Measurements from ENCODE around the gene PPIC. TPM values are rescaled to one million over a fixed set of nuclear protein-coding genes. Genes with fewer than 3 reads are reported as not detected.

Gene PPIC
- total RNA-seq, 2 donors from 2014 or later = not detected

- Mint-ChIP-seq H3K27ac (no peak overlapping the region), H3K4me1 (ENCODE audit: low read depth in 2 of 2) (peaks cover 8 to 10% of the 10 kb centered on the region in 2 donors), H3K36me3 (peaks cover 3% of the 10 kb centered on the region), H3K9me3 (no peaks in the 10 kb centered on the region), H3K27me3 (peaks cover 31 to 64% of the 10 kb centered on the region in 2 donors), H3K4me3 (no peak overlapping the region)
- ATAC-seq (peak in 1 of 2 donors; percentile 32), DNase-seq (ENCODE audit: low spot score) (no peak)
Measured at GRCh38 chr5:123039673-123040072, 3.1 kb upstream of the PPIC start.

- H3K27me3 Mint-ChIP-seq = peaks cover 42 to 72% of the 10 kb centered on the region in 2 donors
- no peak overlapping the region for H3K27ac Mint-ChIP-seq
- no peaks in the 10 kb centered on the region for H3K9me3 Mint-ChIP-seq
- no peak for DNase-seq (ENCODE audit: low spot score)
- no peak overlapping the region for H3K4me3 Mint-ChIP-seq
- H3K36me3 Mint-ChIP-seq = peaks cover 4% of the 10 kb centered on the region
- ATAC-seq = no peak
- H3K4me1 Mint-ChIP-seq (ENCODE audit: low read depth in 2 of 2) = peaks cover 8 to 11% of the 10 kb centered on the region in 2 donors
Measured at GRCh38 chr5:123037104-123037418, 536 bp upstream of the PPIC start.

- peaks cover 50 to 71% of the 10 kb centered on the region in 2 donors for H3K27me3 Mint-ChIP-seq
- peaks cover 4% of the 10 kb centered on the region for H3K36me3 Mint-ChIP-seq
- H3K4me1 Mint-ChIP-seq (ENCODE audit: low read depth in 2 of 2) = peaks cover 8 to 11% of the 10 kb centered on the region in 2 donors
- peak; percentile 28 to 29 for ATAC-seq
- no peaks in the 10 kb centered on the region for H3K9me3 Mint-ChIP-seq
- no peak overlapping the region for H3K4me3 Mint-ChIP-seq
- no peak for DNase-seq (ENCODE audit: low spot score)
- H3K27ac Mint-ChIP-seq = no peak overlapping the region
Measured at GRCh38 chr5:123035918-123036390, 571 bp downstream of the PPIC start.

GRCh38 chr5:123035360-123035917, 1.1 kb downstream of the PPIC start:
- ATAC-seq (no peak), DNase-seq (ENCODE audit: low spot score) (no peak)
- Mint-ChIP-seq H3K4me3 (peak overlapping the region; percentile 45), H3K27me3 (peaks cover 51 to 71% of the 10 kb centered on the region in 2 donors), H3K4me1 (ENCODE audit: low read depth in 2 of 2) (peaks cover 8 to 11% of the 10 kb centered on the region in 2 donors), H3K27ac (no peak overlapping the region), H3K9me3 (no peaks in the 10 kb centered on the region), H3K36me3 (peaks cover 4% of the 10 kb centered on the region)

- Mint-ChIP-seq H3K4me3 (no peak overlapping the region), H3K27me3 (peaks cover 43 to 65% of the 10 kb centered on the region in 2 donors), H3K9me3 (no peaks in the 10 kb centered on the region), H3K4me1 (ENCODE audit: low read depth in 2 of 2) (peaks cover 8 to 11% of the 10 kb centered on the region in 2 donors), H3K36me3 (peaks cover 4% of the 10 kb centered on the region), H3K27ac (no peak overlapping the region)
- ATAC-seq = no peak
- no peak for DNase-seq (ENCODE audit: low spot score)
Measured at GRCh38 chr5:123033157-123033671, 3.3 kb downstream of the PPIC start.

- Mint-ChIP-seq H3K27ac (no peak overlapping the region), H3K27me3 (peaks cover 22 to 35% of the 10 kb centered on the region in 2 donors), H3K36me3 (no peaks in the 10 kb centered on the region), H3K9me3 (peaks cover 3% of the 10 kb centered on the region), H3K4me3 (no peak overlapping the region), H3K4me1 (ENCODE audit: low read depth in 2 of 2) (no peaks in the 10 kb centered on the region)
- no peak for DNase-seq (ENCODE audit: low spot score)
- ATAC-seq = no peak
Measured at GRCh38 chr5:123028222-123028621, 8.3 kb downstream of the PPIC start.

- Mint-ChIP-seq H3K4me3 (no peak overlapping the region), H3K9me3 (peaks cover 5% of the 10 kb centered on the region), H3K4me1 (ENCODE audit: low read depth in 2 of 2) (no peaks in the 10 kb centered on the region), H3K27ac (no peak overlapping the region), H3K36me3 (no peaks in the 10 kb centered on the region), H3K27me3 (peaks cover 3 to 12% of the 10 kb centered on the region in 2 donors)
- ATAC-seq (no peak), DNase-seq (ENCODE audit: low spot score) (no peak)
Measured at GRCh38 chr5:123014689-123015088, 21.8 kb downstream of the PPIC start.

- no peaks in the 10 kb centered on the region for H3K36me3 Mint-ChIP-seq
- H3K27me3 Mint-ChIP-seq = peaks cover 3 to 12% of the 10 kb centered on the region in 2 donors
- H3K27ac Mint-ChIP-seq = no peak overlapping the region
- H3K4me3 Mint-ChIP-seq = no peak overlapping the region
- peaks cover 5% of the 10 kb centered on the region for H3K9me3 Mint-ChIP-seq
- no peaks in the 10 kb centered on the region for H3K4me1 Mint-ChIP-seq (ENCODE audit: low read depth in 2 of 2)
- DNase-seq (ENCODE audit: low spot score) (no peak), ATAC-seq (no peak)
Measured at GRCh38 chr5:123012321-123012720, 24.2 kb downstream of the PPIC start.

- H3K9me3 Mint-ChIP-seq = no peaks in the 10 kb centered on the region
- H3K27me3 Mint-ChIP-seq = no peaks in the 10 kb centered on the region
- H3K36me3 Mint-ChIP-seq = no peaks in the 10 kb centered on the region
- H3K4me1 Mint-ChIP-seq (ENCODE audit: low read depth in 2 of 2) = no peaks in the 10 kb centered on the region
- ATAC-seq = no peak
- DNase-seq (ENCODE audit: low spot score) = no peak
- no peak overlapping the region for H3K27ac Mint-ChIP-seq
- no peak overlapping the region for H3K4me3 Mint-ChIP-seq
Measured at GRCh38 chr5:123007754-123008153, 28.8 kb downstream of the PPIC start.

- Mint-ChIP-seq H3K9me3 (no peaks in the 10 kb centered on the region), H3K27ac (no peak overlapping the region), H3K4me1 (ENCODE audit: low read depth in 2 of 2) (no peaks in the 10 kb centered on the region), H3K4me3 (no peak overlapping the region), H3K27me3 (no peaks in the 10 kb centered on the region), H3K36me3 (no peaks in the 10 kb centered on the region)
- no peak for ATAC-seq
- no peak for DNase-seq (ENCODE audit: low spot score)
Measured at GRCh38 chr5:123007182-123007581, 29.3 kb downstream of the PPIC start.

GRCh38 chr5:123001808-123002207, 34.7 kb downstream of the PPIC start:
- no peaks in the 10 kb centered on the region for H3K9me3 Mint-ChIP-seq
- no peak overlapping the region for H3K4me3 Mint-ChIP-seq
- H3K36me3 Mint-ChIP-seq = no peaks in the 10 kb centered on the region
- H3K27me3 Mint-ChIP-seq = no peaks in the 10 kb centered on the region
- ATAC-seq = no peak
- peaks cover 2 to 7% of the 10 kb centered on the region in 2 donors for H3K4me1 Mint-ChIP-seq (ENCODE audit: low read depth in 2 of 2)
- no peak for DNase-seq (ENCODE audit: low spot score)
- no peak overlapping the region for H3K27ac Mint-ChIP-seq

GRCh38 chr5:123000731-123001130, 35.8 kb downstream of the PPIC start:
- Mint-ChIP-seq H3K9me3 (no peaks in the 10 kb centered on the region), H3K27me3 (no peaks in the 10 kb centered on the region), H3K4me1 (ENCODE audit: low read depth in 2 of 2) (peaks cover 2 to 7% of the 10 kb centered on the region in 2 donors), H3K36me3 (no peaks in the 10 kb centered on the region), H3K27ac (no peak overlapping the region), H3K4me3 (no peak overlapping the region)
- ATAC-seq (no peak), DNase-seq (ENCODE audit: low spot score) (no peak)

GRCh38 chr5:122999947-123000563, 36.5 kb downstream of the PPIC start:
- H3K36me3 Mint-ChIP-seq = no peaks in the 10 kb centered on the region
- ATAC-seq = no peak
- H3K9me3 Mint-ChIP-seq = no peaks in the 10 kb centered on the region
- DNase-seq (ENCODE audit: low spot score) = no peak
- H3K4me1 Mint-ChIP-seq (ENCODE audit: low read depth in 2 of 2) = peaks cover 2 to 7% of the 10 kb centered on the region in 2 donors
- H3K27me3 Mint-ChIP-seq = no peaks in the 10 kb centered on the region
- H3K4me3 Mint-ChIP-seq = no peak overlapping the region
- no peak overlapping the region for H3K27ac Mint-ChIP-seq

GRCh38 chr5:122997294-122997693, 39.2 kb downstream of the PPIC start:
- Mint-ChIP-seq H3K9me3 (no peaks in the 10 kb centered on the region), H3K4me1 (ENCODE audit: low read depth in 2 of 2) (peaks cover 2 to 7% of the 10 kb centered on the region in 2 donors), H3K27me3 (no peaks in the 10 kb centered on the region), H3K27ac (no peak overlapping the region), H3K4me3 (no peak overlapping the region), H3K36me3 (no peaks in the 10 kb centered on the region)
- ATAC-seq (no peak), DNase-seq (ENCODE audit: low spot score) (no peak)

Measured in natural killer cell treated with Interleukin-12 subunit alpha and Interleukin-12 subunit beta and Interleukin-15 and Interleukin-18, amount 100 ng/mL, for 72 hours (primary cell).